Measurements from ENCODE around the gene C16orf96.

Gene C16orf96

DNA sequence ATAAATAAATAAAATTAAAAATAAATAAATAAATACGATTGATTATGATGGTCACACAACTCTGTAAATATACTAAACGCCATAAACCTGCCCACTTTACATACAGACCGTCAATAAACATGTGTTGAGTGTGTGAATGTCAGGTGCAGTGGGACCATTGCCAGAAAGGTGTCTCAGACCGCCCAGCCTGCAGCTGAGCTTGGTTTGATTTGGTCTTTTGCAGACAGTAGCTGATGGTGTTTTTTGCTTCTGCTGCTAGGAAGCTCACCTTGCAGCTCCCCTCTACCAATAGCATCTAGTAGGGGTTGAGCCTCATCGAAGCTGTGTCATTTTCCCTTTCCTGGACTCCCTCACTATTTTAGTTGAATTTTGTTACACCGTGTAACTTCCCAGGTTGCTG, 35.1 kb downstream of the C16orf96 start:
- H3K36me3 ChIP-seq (ENCODE audit: control insufficient read depth in 2 of 2, insufficient read depth in 1 of 2, low read length in 2 of 2), result no peaks in the 10 kb centered on the region
- H3K4me3 ChIP-seq (ENCODE audit: low read depth, low read length), result no peak overlapping the region
- H3K9me3 ChIP-seq (ENCODE audit: control insufficient read depth, insufficient read depth, low read depth, low read length), result no peaks in the 10 kb centered on the region
- H3K27ac ChIP-seq (ENCODE audit: extremely low read depth, low read depth, low read length), result no peak overlapping the region
- H3K4me1 ChIP-seq (ENCODE audit: control insufficient read depth, insufficient read depth, low read length), result no peaks in the 10 kb centered on the region
- POLR2A ChIA-PET, result no interaction called here
- CTCF ChIA-PET, result interaction anchor here (1.2 kb wide), 1 partner anchor 33 kb away, joined by 3 read pairs; the partner anchor contains the start of gene MGRN1
- no peak for TF ChIP-seq ZNF664 (tag by site-specific recombination; IDR thresholded peaks at IDR 0.05)
- TF ChIP-seq, protein P1, sequence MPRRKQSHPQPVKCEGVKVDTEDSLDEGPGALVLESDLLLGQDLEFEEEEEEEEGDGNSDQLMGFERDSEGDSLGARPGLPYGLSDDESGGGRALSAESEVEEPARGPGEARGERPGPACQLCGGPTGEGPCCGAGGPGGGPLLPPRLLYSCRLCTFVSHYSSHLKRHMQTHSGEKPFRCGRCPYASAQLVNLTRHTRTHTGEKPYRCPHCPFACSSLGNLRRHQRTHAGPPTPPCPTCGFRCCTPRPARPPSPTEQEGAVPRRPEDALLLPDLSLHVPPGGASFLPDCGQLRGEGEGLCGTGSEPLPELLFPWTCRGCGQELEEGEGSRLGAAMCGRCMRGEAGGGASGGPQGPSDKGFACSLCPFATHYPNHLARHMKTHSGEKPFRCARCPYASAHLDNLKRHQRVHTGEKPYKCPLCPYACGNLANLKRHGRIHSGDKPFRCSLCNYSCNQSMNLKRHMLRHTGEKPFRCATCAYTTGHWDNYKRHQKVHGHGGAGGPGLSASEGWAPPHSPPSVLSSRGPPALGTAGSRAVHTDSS (tag by site-specific recombination; IDR thresholded peaks at IDR 0.05), result no peak
- TF ChIP-seq ZNF544 (tag by site-specific recombination; IDR thresholded peaks at IDR 0.05), result no peak
- TF ChIP-seq ZSCAN30 (tag by site-specific recombination; IDR thresholded peaks at IDR 0.05), result no peak
- TF ChIP-seq, protein P2, sequence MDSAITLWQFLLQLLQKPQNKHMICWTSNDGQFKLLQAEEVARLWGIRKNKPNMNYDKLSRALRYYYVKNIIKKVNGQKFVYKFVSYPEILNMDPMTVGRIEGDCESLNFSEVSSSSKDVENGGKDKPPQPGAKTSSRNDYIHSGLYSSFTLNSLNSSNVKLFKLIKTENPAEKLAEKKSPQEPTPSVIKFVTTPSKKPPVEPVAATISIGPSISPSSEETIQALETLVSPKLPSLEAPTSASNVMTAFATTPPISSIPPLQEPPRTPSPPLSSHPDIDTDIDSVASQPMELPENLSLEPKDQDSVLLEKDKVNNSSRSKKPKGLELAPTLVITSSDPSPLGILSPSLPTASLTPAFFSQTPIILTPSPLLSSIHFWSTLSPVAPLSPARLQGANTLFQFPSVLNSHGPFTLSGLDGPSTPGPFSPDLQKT (IDR thresholded peaks at IDR 0.05; ENCODE audit: borderline replicate concordance, low read depth, low read length), result no peak
- TF ChIP-seq ZNF433 (tag by site-specific recombination; IDR thresholded peaks at IDR 0.05; ENCODE audit: low read depth), result no peak
- no peak for TF ChIP-seq ZNF223 (tag by site-specific recombination; IDR thresholded peaks at IDR 0.05)
- TF ChIP-seq ZNF707 (tag by site-specific recombination; IDR thresholded peaks at IDR 0.05), result no peak
- TF ChIP-seq ZNF266 (tag by site-specific recombination; IDR thresholded peaks at IDR 0.05; ENCODE audit: low read depth), result no peak
- no peak for TF ChIP-seq ZNF121 (tag by site-specific recombination; IDR thresholded peaks at IDR 0.05)
- TF ChIP-seq ZNF350 (tag by site-specific recombination; IDR thresholded peaks at IDR 0.05), result no peak
- TF ChIP-seq SALL2 (tag by site-specific recombination; IDR thresholded peaks at IDR 0.05; ENCODE audit: borderline replicate concordance), result no peak
- TF ChIP-seq, protein P3, sequence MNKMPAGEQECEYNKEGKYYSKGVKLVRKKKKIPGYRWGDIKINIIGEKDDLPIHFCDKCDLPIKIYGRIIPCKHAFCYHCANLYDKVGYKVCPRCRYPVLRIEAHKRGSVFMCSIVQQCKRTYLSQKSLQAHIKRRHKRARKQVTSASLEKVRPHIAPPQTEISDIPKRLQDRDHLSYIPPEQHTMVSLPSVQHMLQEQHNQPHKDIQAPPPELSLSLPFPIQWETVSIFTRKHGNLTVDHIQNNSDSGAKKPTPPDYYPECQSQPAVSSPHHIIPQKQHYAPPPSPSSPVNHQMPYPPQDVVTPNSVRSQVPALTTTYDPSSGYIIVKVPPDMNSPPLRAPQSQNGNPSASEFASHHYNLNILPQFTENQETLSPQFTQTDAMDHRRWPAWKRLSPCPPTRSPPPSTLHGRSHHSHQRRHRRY (tag by site-specific recombination; IDR thresholded peaks at IDR 0.05), result no peak
- no peak for TF ChIP-seq ZNF626 (tag by site-specific recombination; IDR thresholded peaks at IDR 0.05)
- no peak for TF ChIP-seq ZNF211 (tag by site-specific recombination; IDR thresholded peaks at IDR 0.05; ENCODE audit: low read depth)
- TF ChIP-seq ZNF560 (tag by site-specific recombination; IDR thresholded peaks at IDR 0.05; ENCODE audit: borderline replicate concordance), result no peak
- TF ChIP-seq TCF7L2 (IDR thresholded peaks at IDR 0.05; ENCODE audit: borderline replicate concordance, low read depth, low read length), result no peak
- TF ChIP-seq ZNF830 (tag by site-specific recombination; IDR thresholded peaks at IDR 0.05; ENCODE audit: low read depth), result no peak
- no peak for TF ChIP-seq ZNF670 (tag by site-specific recombination; IDR thresholded peaks at IDR 0.05; ENCODE audit: low read depth)

DNA sequence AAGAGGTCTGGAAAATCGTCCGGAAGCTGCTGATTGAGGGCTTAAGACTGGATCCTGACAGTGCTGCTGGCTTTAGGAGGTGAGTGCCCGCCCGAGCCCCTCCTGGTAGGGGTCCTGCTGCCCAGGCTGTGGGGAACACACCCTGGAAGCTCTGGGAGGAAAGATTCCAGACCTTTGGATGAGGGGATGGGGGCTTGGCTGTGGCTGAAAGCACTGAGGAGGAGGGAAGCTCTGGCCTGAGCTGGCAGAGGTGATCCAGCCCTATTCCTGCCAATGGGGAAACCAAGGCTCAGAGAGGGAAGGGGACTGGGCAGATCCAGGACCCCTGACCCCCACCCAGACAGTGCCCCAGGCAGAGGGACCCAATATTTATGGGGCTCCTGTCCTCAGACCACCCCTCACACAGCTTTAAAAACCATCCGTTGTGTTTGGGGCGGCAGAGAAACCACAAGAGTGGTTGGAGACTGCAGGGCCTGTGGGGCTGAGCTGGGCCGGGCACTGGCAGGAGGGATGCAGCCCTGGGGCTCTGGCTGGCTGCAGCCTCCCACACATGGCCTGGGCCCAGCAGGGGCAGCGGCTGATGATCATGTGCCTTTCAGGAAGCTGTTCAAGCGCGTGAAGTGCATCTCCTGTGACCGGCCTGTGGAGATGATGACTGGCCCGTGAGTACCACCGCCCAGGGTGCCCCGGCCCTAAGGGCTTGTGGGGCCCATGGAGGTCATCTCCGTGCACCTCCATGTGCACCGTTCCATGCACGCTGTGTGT, 35.7 kb downstream of the C16orf96 start:
- Histone ChIP-seq H3K4me3 (ENCODE audit: low read depth, low read length) (no peak overlapping the region), H3K4me1 (ENCODE audit: control insufficient read depth, insufficient read depth, low read length) (no peaks in the 10 kb centered on the region), H3K9me3 (ENCODE audit: control insufficient read depth, insufficient read depth, low read depth, low read length) (no peaks in the 10 kb centered on the region), H3K36me3 (ENCODE audit: control insufficient read depth in 2 of 2, insufficient read depth in 1 of 2, low read length in 2 of 2) (no peaks in the 10 kb centered on the region), H3K27ac (ENCODE audit: extremely low read depth, low read depth, low read length) (no peak overlapping the region)
- ChIA-PET CTCF (no interaction called here), POLR2A (interaction anchor here (0.5 kb wide), 1 partner anchor 19 kb away, joined by 3 read pairs; no protein-coding TSS in a partner anchor)
- TF ChIP-seq ZNF621 (tag by site-specific recombination; IDR thresholded peaks at IDR 0.05) (no peak), ZNF510 (tag by site-specific recombination; IDR thresholded peaks at IDR 0.05; ENCODE audit: insufficient replicate concordance) (no peak), ZFHX2 (tag by site-specific recombination; conservative IDR thresholded peaks at IDR 0.05) (peak; percentile 23), ZNF830 (tag by site-specific recombination; IDR thresholded peaks at IDR 0.05; ENCODE audit: low read depth) (no peak), ZNF266 (tag by site-specific recombination; IDR thresholded peaks at IDR 0.05; ENCODE audit: low read depth) (no peak), RBAK (tag by site-specific recombination; IDR thresholded peaks at IDR 0.05) (no peak), ZIC2 (tag by site-specific recombination; IDR thresholded peaks at IDR 0.05) (peak; percentile 91), OVOL3 (tag by site-specific recombination; IDR thresholded peaks at IDR 0.05) (no peak), TCF7L2 (IDR thresholded peaks at IDR 0.05; ENCODE audit: borderline replicate concordance, low read depth, low read length) (no peak)
- TF ChIP-seq, protein P4, sequence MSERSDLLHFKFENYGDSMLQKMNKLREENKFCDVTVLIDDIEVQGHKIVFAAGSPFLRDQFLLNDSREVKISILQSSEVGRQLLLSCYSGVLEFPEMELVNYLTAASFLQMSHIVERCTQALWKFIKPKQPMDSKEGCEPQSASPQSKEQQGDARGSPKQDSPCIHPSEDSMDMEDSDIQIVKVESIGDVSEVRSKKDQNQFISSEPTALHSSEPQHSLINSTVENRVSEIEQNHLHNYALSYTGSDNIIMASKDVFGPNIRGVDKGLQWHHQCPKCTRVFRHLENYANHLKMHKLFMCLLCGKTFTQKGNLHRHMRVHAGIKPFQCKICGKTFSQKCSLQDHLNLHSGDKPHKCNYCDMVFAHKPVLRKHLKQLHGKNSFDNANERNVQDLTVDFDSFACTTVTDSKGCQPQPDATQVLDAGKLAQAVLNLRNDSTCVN (tag by site-specific recombination; optimal IDR thresholded peaks at IDR 0.05), result no peak
- TF ChIP-seq, protein P5, sequence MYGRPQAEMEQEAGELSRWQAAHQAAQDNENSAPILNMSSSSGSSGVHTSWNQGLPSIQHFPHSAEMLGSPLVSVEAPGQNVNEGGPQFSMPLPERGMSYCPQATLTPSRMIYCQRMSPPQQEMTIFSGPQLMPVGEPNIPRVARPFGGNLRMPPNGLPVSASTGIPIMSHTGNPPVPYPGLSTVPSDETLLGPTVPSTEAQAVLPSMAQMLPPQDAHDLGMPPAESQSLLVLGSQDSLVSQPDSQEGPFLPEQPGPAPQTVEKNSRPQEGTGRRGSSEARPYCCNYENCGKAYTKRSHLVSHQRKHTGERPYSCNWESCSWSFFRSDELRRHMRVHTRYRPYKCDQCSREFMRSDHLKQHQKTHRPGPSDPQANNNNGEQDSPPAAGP (tag by site-specific recombination; IDR thresholded peaks at IDR 0.05), result no peak

All from HEK293 (cell line).